AG08395 (cell line): ENCODE measurements around the gene PDE11A.
"Not testable (repeated sequence)": the region's sequence is repeated elsewhere in the genome, so short reads cannot be mapped to it uniquely, and the experiment has no call there.

Experiments used
- DNase-seq: peaks from one replicate; pipeline ENCODE4 v3.0.0; 2012; ENCODE audit warnings: mixed read lengths, low spot score

The PDE11A gene

DNA sequence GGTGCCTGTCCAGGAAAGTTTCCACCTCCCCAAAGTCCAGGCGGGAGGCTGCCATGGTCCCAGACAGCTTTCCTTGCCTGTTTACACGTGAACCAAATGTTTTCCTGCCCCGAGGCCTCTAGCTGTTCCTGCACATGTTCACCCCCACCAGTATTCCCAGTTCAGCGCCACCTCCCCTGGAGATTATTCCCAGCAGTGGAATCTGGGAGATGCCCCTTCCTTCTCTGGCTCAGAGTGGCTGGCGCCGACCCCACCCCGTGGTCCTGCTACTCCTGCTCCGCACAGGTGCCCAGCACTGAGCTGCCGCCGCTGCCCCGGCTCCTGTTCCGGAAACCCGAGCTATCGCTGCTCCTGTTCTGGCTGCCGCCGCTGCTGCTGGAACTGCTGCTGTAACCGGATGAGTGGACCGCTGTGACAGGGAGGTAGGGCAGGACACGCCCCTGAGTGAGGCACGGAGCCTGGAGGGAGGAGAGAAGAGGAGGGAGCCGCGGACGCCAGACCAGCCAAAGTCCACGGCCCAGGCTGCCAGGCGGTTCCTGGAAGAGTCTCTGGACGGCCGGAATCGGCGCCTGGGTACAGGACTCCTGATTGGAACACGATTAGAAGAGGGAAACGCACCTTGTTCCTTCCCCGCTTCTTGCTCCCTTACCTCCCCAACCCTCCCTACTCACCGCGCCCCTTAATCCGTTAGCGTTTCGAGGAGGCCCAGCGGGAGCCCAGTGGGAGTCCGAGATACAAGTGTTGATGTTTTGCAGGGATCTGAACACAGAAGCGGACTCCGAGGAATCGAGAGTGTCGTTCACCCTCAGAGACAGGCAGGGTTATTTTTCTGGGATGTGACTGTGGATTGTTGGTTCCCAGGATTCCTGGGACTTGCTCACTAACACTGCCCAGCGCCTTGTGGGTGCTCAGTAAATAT is at the start of gene PDE11A:
PDE11A (minus strand) TSS at position 395 of the 919 bp plus-strand sequence; CDS start at position 55, 340 bp downstream.
- peak; percentile 86 for DNase-seq

DNA sequence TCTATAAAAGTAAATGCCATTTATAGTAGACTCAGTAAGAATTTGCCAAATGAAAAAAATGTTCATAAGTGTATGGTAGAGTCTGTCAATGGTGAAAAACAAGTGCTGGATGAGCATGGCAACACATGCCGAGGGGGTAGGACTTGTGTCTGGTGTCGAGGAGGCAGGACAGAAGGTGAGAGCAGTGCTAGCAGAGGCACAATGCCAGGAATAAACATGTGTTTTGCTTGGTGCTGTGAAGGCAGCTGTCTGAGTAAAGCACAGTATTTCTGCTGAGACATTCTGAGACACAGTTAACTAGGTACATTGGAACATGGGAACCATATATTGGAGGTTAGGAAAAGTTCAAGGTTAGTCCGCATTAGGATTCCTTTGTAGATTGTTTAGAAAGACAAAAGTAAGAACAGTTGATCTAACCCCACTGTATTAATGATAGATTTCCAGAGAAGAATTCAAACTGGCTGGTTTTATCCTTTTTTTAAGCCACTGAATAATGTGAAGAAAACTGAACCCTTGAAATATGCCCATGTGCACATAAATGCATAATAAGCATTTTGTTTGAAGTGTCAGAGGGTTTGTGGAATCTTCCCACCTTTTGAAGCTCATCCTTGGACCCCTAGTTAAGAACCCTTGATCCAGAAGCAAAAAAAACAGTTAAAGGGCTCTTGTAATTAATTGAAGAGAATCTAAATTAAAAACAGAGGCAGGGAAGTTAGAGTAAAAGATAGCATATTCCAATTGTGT is 46.8 kb upstream of the PDE11A start:
- DNase-seq: no peak

GRCh38 chr2:178117725-178118124 is 45.1 kb upstream of the PDE11A start:
- no peak for DNase-seq

GRCh38 chr2:178115271-178115670 is 42.7 kb upstream of the PDE11A start:
- DNase-seq: no peak

GRCh38 chr2:178114462-178114861 is 41.9 kb upstream of the PDE11A start:
- DNase-seq: no peak

DNA sequence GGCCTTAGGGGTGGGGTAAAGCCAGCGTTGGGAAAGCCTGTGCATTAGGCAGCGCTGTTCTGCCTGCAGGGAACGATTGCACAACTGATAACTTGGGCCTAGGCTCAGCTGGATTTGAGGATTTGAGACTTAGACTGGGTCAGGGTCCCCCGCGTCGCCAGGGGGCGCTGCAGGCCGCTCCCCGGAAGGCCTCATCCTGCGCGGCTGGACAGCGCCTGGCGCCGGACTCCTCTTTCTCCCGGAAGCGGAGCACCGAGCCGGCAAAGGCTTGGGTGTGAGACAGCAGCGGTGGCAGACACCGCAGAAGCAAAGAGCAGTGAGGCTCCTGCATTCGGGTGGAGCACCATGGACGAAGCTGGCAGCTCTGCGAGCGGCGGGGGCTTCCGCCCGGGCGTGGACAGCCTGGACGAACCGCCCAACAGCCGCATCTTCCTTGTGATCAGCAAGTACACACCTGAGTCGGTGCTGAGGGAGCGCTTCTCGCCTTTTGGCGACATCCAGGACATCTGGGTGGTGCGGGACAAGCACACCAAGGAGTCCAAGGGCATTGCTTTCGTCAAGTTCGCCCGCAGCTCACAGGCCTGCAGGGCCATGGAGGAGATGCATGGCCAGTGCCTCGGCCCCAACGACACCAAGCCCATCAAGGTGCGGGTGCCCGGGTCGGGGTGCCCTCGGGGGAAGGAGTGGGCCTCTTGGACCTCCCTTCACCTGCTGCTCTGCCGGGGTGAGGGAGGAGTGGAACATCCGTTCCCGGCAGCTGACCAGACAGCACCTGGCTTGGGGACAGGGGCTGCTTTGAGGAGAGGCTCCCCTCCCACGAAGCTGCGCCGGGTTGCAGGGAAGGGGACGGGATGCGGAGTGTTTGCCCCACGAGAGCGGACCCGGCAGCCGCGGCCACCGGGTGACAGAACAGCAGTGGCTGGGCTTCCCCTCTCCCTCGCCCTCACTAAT is 39.9 kb upstream of the PDE11A start, which contains the start of gene RBM45:
RBM45 (plus strand) TSS at position 236 of the 951 bp plus-strand sequence; CDS start at position 346, 110 bp downstream.
- DNase-seq: peak; percentile 94

DNA sequence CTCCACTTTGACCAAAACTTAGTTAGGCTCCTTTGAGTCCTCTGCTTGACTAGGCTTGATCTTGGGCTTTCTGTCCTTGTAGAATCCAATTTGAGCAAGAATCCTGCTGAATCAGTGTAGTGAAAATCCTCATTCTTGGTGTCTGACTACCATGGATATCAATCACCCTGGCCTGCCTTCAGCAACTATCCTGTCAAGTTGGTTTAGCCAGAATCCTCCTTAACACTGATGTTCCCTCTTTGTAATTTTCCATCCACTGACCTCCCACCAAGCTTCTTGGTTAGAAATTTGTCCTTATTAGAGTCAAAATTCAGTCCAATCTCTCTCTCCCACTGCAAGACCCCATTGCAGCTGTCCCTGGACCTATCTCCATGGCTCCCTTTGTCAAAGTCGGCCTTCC is 39.2 kb upstream of the PDE11A start:
- no peak for DNase-seq

DNA sequence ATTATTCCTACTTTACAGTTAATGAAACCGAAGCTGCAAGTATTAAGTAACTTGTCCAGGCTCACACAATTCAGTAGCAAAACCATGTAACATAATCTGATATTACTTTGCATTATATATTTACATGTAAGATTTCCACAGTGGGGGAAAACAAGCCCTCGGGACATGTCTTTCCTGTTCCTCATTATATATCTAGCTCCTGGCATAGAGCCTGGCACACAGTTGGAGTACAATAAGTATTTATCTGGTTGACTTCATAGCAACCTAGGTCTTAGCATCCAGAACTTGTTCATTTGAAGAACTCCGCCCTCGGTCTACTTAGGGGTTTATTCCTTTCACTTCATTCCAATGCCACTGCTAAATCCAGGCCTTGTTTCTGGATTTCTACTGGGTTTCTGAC is 38.1 kb upstream of the PDE11A start:
- no peak for DNase-seq

GRCh38 chr2:178109813-178110212 is 37.2 kb upstream of the PDE11A start:
- peak; percentile 55 for DNase-seq

DNA sequence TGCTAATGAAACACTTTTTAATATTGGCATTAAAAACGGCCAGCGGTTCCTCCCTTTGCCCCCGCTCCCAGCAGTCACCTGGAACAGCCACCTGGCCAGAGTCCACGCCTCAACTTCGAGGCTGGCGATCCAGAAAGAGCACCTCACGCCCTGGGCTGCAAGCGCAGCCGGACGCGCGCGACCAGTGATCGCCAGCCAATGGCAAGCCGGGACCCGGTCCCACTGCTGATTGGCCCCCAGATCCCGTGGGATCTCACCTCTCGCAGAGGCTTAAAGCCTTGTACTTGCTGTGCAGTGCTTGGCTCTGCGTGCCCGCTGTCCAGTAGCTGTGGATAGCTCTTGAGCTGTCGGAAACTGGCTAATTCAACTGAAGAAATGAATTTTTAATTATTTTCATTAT is 35.6 kb upstream of the PDE11A start:
- DNase-seq: no peak

GRCh38 chr2:178106053-178106452 is 33.5 kb upstream of the PDE11A start:
- no peak for DNase-seq

GRCh38 chr2:178105566-178105965 is 33.0 kb upstream of the PDE11A start:
- no peak for DNase-seq

DNA sequence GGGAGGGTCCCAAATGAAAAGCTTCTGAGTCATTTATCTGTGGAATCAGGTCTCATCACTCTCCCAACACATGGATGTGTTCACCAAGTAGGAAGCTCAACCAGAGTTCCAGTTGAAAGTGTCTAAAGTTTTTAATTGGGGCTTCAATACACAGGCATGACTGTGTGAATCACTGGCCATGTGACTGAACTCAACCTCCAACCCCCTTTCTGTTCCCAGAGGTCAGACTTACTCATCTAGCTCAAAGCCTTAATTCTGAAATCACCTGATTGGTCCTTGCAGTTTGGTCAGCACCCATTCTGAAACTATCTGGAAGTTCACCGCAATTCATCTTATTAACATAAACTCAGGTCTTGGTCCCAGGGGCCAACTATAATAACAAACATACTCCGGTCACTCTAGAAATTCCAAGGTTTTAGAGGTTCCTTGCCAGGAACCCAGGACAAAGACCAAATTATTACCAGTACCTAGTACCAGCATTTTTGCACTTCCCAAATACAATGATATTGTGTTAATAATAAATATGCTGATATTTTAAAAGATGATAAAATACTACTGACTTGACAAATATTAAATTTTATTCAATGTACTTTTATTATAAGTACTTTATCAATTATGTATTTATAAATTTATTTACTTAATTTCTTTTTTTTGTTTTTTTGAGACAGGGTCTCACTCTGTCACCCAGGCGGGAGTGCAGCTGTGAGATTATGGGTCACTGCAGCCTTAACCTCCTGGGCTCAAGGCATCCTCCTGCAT is 28.9 kb upstream of the PDE11A start:
- DNase-seq: no peak

DNA sequence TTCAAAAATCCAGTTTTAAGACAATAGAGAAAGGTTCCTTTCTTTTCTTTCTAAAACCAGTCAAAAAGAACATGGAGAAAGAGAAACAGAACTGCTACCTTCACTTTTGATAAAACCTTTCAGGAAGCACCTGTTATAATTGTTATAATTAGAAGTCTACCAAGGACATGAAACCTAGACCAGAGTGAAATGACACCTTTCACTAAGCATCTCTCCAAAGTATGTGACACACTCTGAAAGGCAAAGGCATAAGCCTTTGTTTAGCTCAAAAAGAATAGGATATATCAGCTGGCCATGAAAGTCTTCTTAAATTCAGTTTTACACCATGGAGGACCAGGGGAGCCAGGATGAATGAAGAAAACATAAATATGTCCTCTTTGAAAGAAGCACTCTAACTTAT is 20.9 kb upstream of the PDE11A start:
- no peak for DNase-seq

- DNase-seq: no peak
Measured at GRCh38 chr2:178088774-178089270, 16.2 kb upstream of the PDE11A start.

- no peak for DNase-seq
Measured at GRCh38 chr2:178084273-178084672, 11.7 kb upstream of the PDE11A start.

GRCh38 chr2:178082408-178083045 is 9.9 kb upstream of the PDE11A start:
- no peak for DNase-seq

DNA sequence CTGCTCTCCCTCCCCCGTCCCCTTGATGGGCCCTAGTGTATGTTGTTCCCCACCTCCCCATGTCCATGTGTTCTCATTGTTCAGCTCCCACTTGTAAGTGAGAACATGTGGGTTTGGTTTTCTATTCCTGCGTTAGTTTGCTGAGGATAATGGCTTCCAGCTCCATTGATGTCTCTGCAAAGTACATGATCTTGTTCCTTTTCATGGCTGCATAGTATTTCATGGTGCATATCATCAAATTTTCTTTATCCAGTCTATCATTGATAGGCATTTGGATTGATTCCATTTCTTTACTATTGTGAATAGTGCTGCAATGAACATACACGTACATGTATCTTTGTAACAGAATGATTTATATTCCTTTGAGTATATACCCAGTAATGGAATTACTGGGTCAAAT is 6.7 kb upstream of the PDE11A start:
- DNase-seq: not testable (repeated sequence)

DNA sequence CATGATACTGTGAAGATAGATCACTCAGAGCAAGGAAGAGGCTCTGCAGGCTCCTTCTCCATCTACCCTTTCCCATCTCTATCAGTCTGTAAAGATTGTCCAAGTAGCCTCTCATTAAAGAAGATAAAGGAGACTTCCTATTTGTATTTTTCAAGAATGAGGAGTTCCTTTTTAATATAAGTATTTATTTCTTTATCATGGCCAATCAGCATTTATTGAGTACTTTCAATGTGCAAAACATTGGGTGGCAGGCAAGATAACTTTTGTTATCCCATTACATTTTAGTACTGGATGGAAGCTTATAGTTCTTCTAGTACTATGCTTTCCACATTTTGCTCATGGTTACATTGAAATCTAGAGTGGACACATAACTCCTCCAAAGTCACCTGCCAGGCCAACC is 3.6 kb upstream of the PDE11A start:
- no peak for DNase-seq

GRCh38 chr2:178075006-178075326 is 2.4 kb upstream of the PDE11A start:
- DNase-seq: no peak
